Pulmonary artery endothelial cell (primary cell): ENCODE data around the gene SLC22A16. TPM values are rescaled to one million over a fixed set of nuclear protein-coding genes. Genes with fewer than 3 reads are reported as not detected.
A peak's percentile ranks its signal among the peaks of the same experiment; 100 is the strongest.
"Not testable (repeated sequence)": the region's sequence is repeated elsewhere in the genome, so short reads cannot be mapped to it uniquely, and the experiment has no call there.

ENCODE experiments used
- DNase-seq: peaks from one replicate; pipeline ENCODE4 v3.0.0-alpha.2; 2011; ENCODE audit warnings: low read depth, low spot score
- total RNA-seq: library from RNA; depleted of rRNA; stranded (reverse); fragments of >200 nt; gene quantifications from 2 replicates; pipeline ENCODE4 v1.2.3, GENCODE V29; 2014

Gene SLC22A16
- total RNA-seq, 1 donor from 2014 or later: not detected

DNA sequence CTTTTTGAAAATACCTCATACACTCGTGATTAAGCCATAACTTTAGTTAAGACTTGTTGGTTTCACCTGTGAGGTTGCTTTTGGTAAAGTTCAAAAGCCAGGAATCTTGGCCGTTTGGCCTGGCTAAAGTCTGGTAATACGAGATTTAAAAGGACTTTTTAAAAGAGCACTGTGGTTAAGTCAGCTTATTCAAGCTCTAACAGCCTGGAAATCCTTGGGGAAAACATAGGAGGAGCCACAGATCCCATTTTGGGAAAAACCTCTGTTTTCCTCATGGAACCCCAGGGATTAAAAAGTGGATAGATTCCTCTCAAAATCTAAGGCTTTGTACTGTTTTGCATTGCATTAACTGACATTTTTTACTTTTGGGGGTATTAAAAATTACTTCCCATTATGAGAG, 13.7 kb upstream of the SLC22A16 start:
- DNase-seq: no peak

DNA sequence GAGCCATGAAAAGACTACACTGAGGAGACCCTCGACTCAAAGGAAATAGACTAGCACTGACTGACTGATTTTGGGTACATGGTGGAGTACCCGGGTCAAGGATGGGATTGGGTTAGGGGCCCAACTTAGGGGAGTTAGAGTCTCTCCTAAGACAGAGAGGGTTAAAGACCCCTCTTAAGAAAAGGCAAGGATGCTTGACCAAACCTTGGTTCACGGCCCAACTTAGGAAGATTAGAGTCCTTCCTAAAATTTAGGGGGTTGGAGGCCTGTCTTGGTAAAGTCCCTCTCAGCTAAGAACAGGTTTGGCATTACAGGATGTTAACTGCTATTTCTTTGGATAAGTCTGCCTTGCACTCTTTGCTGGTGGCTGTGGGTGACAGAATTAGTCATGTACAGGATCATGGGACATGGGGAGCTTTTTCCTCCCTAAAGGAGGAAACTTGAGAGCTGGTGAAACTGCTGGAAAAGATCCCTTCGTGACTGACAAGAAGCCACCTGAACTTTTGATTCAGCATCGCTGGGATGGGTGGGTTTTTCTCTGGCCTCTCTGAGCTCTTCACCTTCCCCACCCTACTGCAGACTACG, 12.3 kb upstream of the SLC22A16 start:
- DNase-seq: no peak

DNA sequence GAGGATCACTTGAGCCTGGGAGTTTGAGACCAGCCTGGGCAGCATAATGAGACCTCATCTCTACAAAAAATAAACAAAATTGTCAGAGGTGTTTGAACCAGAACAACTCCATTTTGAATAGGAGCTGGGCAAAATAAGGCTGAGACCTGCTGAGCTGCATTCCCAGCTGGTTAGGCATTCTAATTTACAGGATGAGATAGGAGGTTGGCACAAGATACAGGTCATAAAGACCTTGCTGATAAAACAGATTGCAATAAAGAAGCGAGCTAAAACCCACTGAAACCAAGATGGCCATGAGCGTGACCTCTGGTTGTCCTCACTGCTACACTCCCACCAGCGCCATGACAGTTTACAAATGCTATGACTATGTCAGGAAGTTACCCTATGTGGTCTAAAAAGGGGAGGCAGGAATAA, 11.6 kb upstream of the SLC22A16 start:
- DNase-seq: not testable (repeated sequence)

DNA sequence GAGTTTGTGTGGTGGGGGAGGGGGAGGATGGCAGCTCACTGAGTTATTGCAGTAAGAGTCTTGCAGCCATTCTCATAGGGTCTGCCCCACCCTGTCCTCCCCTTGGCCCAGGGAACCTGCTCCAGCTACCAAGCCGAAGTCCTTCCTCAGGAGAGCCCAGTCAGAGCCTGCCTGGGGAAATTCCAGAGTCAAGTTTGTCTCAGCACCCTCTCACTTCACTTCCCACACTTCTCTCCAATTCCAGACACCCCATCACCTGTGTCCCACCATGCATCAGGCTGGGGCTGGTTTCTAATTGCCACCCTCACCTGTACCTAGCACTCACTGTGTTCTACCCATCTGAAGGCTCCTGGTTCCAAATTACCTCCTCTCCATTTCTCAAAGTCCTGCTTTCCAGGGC, 10.3 kb upstream of the SLC22A16 start:
- DNase-seq: no peak

DNA sequence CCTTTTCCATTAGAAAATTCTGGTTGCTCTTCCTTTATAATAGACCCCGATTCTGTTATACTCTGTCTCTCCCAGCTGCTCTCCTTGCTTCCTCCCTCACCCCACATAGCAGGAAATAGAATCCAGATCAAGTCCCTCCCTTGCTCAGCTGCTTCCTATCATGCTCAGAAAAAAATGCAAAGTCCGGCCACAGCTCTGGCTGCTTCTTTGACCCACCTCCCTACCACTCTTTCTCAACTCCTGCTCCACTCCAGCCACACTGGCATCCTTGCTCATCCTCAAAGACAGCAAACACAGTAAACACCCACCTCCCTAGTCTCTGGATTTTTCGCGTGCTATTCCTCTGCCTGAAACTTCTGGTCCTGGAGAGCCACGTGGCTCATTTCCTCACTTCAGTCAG, 9.1 kb upstream of the SLC22A16 start:
- DNase-seq: no peak

DNA sequence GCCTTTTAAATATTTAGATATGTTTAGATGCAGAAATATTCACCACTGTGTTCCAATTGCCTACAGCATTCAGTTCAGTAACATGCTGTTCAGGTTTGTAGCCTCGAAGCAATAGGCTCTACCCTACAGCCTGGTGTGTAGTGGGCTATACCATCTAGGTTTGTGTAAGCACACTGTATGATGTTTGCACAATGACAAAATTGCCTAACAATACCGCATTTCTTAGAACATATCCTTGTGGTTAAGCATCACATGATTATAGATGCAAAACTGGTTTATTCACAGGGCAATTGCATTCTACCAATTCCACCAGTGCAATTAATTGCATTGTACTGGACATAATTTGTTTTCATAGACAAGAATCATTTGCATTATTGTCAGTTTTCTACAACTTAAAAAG, 7.9 kb upstream of the SLC22A16 start:
- DNase-seq: no peak

DNA sequence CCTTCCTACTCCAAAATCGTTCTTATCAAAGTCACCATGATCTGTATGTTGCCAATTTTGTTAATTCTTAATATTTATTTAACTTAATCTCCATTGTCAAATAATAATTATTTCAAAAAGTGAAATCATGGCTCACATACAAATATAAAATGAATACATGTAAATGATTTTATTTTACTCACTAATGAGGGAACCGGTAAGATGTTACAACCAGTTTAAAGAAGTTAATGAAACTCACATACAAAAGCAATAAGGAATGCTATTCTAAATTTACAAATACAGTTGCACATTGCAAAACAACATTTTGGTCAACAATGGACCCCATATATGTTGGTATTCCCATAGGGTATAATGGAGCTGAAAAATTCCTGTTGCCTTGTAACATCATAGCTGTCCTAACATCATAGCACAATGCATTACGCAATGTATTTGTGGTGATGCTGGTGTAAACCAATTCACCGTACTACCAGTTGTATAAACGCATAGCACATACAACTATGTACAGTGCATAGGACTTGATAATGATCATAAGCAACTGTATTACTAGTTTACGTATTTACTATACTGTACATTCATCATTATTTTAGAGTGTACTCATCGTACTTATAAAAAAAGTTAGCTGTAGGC, 6.5 kb upstream of the SLC22A16 start:
- DNase-seq: no peak

DNA sequence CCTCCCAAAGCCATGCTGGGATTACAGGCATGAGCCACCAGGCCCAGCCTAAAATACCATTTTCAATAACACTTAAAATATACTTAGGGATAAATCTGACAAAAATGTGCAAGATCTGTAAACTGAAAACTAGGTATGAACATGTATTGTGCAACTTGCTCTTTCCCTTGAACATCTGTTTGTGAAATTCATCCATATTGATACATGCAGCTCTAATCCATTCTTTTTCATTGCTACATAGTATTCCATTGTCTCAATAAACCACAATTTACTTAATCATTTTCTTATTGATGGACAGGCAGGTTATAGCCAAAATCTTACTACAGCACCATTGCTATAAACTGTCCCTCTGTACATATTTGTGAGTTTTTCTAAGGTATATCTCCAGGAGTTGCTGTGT, 4.7 kb upstream of the SLC22A16 start:
- DNase-seq: no peak

DNA sequence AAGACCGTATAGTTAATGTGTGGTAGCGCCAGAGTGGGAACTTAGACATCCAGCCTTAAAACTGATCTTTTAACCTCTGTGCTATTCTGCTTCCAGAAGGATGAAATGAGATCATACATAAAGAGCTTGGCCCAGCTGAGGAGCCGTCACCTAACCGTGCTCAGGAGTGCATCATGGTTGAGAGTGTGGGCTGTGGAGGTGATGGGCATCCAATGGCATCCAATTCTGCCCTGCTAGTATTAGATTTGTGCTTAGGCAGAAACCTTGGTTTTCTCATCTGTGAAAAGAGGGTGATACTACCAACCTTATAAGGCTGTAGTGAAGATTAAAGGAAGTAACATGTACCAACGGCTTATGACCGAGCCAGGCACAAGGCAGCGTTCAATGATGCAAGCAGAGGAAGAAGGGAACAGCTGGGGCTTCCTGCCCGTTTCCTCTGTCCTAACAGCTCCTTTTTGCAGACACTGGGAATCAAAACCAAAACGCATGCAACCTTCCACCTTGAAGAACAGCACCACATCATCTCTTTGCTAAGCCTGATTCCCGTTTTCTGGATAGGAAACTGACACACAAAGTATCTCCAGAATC, 1.3 kb downstream of the SLC22A16 start:
- no peak for DNase-seq

DNA sequence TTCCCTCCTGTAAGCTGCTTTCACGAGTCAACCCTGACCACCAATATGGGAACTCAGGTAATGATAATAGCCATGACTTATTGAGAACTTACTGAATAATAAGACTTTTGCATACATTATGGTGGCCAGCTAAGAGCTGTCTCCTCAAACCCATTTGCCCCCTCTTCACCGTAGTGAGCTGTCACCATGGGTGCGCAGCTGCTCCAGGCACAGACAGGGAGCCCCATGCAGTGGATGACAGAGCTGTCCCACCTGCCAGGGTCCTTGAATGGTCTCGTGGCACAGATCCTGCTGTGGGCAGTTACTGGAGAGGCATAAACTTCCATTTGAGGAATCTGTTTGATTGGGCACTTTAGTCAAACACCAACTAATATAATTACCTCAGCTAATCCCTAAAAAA, 1.9 kb downstream of the SLC22A16 start:
- DNase-seq: no peak

DNA sequence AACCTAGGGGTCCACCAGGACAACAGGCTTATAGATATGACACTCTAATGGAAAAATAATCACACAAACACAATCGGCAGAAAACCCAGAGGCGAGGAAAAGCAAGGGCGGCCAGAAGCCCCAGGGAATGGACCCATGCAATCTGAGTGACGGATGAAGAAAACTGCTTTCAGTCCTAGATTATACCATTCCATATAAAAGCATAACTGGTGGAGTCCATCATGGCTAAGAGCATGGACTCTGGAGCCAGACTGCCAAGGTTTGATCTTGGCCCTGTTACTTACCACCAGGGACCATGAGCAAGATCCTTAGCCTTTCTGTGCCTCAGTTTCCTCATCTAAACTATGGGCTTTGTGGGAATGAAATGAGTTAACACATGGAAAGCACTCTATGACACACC, 3.7 kb downstream of the SLC22A16 start:
- no peak for DNase-seq

DNA sequence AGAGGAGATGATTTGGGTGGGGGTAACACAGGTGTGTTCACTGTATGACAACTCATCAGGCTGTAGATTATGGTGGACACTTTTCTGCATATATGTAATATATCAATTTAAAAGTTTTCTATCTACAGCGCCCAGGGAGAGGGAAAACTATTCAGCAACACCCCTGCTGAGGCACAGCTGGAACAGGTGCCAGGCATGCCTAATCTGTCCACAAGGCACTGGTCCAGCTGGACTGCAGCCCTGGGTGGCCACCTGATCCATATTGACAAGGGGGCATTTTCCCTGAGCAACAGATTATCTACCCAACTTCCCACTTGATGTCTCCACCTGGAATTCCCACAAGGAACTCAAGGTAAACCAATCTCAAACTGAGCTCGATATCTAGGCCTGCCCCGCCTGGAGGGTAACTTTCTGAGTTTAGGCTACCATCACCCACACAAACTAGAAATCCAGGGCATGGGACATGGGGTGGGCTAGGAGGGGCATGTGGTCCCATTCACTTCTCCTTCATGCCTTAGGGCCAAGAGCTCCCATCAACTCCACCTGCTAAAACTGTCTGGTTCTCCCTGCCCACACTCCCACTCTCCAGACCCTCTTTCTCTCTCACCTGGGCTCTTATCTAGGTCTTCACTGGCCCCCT, 4.6 kb downstream of the SLC22A16 start:
- DNase-seq: no peak

DNA sequence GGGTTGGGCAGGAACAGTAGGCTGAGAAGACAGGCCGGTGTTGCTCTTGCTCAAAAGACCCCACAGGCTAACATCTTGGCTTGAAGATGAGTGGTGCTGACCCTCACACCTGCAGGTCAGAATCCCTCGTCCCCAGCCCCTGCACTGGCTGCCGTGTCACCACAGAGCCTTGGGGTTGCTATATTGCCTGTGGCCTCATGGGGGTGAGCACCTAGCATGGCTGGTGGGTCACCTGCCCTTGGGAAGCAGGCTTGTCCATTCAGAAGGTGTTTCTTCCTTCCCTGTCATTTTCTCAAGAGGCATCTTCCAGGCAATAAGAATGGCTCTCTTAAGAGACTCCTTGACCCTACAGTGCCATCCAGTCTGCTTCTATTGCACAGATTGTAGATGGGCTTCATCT, 7.7 kb downstream of the SLC22A16 start:
- no peak for DNase-seq

DNA sequence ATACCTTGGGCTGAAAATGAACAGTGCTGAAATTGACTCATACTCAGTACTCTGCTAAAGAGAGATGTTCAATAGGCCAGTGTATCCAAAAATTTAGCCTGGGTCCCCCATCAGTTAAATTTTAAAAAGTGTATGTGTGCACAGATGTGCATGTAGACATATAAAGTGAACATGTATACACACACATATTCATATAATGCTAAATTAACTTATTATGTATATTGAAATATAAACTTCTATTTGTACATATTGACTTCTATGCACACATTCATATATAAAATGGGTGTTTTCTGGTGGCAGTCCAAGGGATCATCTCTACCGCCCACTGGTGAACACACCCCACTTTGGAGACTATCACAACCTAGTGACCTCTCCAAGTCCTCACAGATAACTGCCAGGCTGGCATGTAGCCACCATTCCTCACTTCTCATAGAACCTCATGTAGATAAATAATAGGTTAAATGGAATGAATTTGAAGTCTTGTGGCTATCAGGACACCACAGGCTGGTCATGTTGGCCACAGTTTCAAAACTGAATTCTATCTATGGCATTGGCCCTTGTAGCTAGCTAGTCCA, 8.8 kb downstream of the SLC22A16 start:
- no peak for DNase-seq

DNA sequence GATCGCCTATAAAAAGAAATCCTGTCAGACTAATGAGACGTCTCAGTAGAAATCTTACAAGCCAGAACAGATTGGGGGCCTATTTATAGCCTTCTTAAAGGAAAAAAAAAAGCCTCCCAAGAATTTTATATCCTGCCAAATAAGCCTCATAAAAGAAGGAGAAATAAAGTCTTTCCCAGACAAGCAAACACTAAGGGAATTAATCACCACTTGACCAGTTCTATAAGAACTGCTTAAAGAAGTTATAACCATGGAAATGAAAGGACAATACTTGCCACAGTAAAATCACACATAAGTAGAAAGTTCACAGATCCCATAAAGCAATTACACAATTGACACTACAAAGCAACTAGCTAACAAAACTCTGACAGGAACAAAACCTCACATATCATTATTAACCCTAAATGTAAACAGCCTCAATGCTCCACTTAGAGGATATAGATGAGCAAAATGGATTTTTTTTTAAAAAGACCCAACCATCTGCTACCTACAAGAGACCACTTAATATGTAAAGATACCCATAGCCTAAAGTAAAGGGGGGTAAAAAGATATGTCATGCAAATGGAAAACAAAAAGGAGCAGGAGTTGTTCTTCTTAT, 13.4 kb downstream of the SLC22A16 start:
- no peak for DNase-seq

DNA sequence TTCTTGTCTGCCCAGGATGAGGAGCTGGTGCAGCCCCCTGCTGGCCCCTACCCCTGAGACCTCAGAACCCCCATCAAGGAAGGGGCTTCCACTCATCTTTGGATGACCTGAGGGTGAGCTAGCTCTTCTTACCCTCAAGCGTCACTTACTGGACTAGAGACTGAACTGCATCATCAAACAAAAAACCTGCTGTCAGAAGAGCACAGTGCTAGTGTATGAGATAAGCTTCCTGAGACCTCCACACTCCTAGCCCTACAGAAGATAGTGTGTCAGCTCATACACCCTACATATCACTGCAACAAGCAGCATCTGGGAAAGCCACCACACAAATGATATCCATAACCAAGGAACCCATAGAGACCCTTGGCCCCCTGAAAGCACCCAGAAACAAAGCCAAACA, 15.0 kb downstream of the SLC22A16 start:
- DNase-seq: no peak

DNA sequence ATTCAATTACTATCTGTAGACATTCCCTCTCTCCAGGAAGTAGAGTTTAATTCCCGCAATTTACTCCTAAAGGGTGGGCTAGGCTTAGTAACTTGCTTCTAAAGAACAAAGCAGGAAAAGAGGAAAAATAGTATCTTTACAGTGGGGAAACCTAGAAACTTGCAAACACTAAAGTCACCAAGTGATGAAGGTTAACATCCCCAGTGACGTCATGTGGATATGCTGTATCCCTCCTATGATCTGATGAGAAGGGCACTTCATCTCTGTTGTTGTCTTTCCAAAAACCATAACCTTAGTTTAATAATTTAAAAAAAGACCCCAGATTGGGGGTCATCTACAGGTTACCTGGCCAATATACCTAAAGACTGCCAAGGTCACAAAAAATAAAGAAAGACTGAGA, 17.3 kb downstream of the SLC22A16 start:
- no peak for DNase-seq

DNA sequence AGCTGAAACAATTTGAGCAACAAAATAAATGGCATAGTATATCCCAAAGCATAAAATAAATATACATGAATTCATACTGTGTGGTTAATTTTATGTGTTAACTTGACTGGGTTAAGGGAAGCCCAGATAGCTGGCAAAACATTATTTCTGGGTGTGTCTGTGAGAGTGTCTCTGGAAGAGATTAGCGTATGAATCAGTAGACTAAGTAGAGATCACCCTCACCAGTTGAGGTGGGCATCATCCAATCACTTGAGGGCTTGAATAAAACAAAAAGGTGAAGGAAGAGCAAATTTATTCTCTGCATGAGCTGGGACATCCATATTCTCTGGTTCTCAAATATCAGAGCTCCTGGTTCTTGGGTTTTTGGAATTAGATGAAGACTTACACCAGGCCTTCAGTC, 17.9 kb downstream of the SLC22A16 start:
- no peak for DNase-seq

DNA sequence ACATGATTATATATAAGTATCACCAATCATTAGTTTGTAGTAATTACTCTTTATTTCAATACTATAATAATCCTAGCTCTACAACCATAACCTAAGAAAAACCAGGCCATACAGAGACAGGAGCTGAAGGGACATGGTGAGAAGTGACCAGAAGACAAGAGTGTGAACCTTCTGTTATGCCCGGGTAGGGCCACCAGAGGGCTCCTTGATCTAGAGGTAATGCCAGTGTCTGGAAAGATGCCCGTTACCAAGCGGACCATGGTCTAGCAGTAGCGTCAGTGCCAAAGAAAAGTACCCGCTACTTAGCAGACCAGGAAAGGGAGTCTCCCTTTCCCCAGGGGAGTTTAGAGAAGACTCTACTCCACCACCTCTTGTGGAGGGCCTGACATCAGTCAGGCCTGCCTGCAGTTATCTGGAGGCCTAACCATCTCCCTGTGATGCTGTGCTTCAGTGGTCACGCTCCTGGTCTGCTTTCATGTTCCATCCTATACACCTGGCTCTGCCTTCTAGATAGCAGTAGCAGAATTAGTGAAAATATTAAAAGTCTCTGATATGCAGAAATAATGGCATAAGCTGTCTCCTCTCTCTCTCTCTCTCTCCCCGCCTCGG, 18.7 kb downstream of the SLC22A16 start:
- DNase-seq: peak; percentile 20

DNA sequence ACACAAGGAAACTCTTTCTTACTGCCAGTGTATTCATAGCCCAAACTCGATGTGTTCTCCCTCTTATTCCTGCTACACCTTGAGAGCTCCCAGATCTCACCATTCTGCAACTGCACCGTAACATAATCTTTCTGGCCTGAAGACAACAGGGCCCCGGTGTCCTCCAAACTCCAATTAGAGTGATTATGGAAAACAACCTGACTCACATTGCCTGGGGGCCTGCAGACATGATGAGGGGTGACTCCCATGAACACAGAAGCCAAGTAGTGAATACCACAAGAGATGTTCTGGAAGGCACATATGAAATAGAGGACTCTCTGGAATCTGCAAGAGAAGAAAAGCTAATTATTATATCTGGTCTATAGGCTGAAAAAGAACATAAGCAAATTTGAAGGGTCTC, 19.7 kb downstream of the SLC22A16 start:
- no peak for DNase-seq

DNA sequence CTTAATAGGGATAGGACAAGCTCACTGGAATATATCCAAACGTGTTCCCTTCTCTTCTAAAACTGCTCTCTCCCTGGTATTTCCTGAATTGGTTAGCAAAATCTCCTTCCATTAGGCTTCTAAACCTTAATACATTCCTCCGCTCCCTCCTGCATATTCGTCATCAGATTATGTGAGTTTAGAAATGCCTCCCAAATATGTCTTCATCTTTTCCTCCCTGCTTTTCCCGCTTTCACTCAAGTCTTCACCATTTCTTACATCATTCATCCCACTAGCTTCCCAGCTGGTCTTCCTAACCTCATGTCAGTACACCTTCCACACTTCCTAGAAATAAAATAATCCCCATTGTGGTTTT, 26.9 kb downstream of the SLC22A16 start:
- DNase-seq: no peak
